T-helper 2 cell treated with Interferon-gamma antibody and Interleukin-4, amounts not matched to agents 100 ng/mL and 5 ng/mL, for 36 hours (primary cell): ENCODE data around the gene FMNL1. TPM values are rescaled to one million over a fixed set of nuclear protein-coding genes. Genes with fewer than 3 reads are reported as not detected.
"Not testable (repeated sequence)": the region's sequence is repeated elsewhere in the genome, so short reads cannot be mapped to it uniquely, and the experiment has no call there.

Source experiments
- intact Hi-C: fragments of 100-400 bp; cut with micrococcal nuclease; formaldehyde crosslinking; loops from one replicate; pipeline ENCODE4 v1.15.1; 2023
- total RNA-seq: library from RNA; stranded (reverse); gene quantifications from 2 replicates; pipeline ENCODE4 v1.2.3, GENCODE V29; 2022

FMNL1 gene, protein sequence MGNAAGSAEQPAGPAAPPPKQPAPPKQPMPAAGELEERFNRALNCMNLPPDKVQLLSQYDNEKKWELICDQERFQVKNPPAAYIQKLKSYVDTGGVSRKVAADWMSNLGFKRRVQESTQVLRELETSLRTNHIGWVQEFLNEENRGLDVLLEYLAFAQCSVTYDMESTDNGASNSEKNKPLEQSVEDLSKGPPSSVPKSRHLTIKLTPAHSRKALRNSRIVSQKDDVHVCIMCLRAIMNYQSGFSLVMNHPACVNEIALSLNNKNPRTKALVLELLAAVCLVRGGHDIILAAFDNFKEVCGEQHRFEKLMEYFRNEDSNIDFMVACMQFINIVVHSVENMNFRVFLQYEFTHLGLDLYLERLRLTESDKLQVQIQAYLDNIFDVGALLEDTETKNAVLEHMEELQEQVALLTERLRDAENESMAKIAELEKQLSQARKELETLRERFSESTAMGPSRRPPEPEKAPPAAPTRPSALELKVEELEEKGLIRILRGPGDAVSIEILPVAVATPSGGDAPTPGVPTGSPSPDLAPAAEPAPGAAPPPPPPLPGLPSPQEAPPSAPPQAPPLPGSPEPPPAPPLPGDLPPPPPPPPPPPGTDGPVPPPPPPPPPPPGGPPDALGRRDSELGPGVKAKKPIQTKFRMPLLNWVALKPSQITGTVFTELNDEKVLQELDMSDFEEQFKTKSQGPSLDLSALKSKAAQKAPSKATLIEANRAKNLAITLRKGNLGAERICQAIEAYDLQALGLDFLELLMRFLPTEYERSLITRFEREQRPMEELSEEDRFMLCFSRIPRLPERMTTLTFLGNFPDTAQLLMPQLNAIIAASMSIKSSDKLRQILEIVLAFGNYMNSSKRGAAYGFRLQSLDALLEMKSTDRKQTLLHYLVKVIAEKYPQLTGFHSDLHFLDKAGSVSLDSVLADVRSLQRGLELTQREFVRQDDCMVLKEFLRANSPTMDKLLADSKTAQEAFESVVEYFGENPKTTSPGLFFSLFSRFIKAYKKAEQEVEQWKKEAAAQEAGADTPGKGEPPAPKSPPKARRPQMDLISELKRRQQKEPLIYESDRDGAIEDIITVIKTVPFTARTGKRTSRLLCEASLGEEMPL
- total RNA-seq, result 387 and 407 TPM in 2 replicates

GRCh38 chr17:45221081-45222013, at the start of gene FMNL1:
FMNL1 (plus strand) TSS chr17:45221885; CDS start chr17:45222125, 240 bp downstream.
- intact Hi-C loops, result loop anchor here (1.0 to 2.0 kb wide), 2 partner anchors 8 to 95 kb away; partner anchors contain the start of gene MAP3K14

DNA sequence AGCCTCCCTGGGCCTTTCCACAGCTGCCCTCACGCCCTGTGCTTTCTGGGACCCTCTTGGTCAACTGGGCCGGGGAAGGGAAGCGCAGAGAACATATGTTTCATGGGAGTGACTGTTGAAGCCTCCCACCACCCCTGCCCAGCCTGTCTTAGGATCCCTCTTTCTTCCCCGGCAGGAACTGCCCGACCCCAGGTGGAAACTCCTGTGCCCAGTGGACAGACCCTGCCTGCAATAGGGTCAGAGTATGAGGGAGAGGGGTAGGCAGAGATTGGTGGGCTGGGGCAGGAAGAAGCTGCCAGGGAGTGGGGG, 49.5 kb upstream of the FMNL1 start:
- intact Hi-C loops, result loop anchor here (2.0 kb wide), 1 partner anchor 23 kb away; the partner anchor contains the start of gene HEXIM1

DNA sequence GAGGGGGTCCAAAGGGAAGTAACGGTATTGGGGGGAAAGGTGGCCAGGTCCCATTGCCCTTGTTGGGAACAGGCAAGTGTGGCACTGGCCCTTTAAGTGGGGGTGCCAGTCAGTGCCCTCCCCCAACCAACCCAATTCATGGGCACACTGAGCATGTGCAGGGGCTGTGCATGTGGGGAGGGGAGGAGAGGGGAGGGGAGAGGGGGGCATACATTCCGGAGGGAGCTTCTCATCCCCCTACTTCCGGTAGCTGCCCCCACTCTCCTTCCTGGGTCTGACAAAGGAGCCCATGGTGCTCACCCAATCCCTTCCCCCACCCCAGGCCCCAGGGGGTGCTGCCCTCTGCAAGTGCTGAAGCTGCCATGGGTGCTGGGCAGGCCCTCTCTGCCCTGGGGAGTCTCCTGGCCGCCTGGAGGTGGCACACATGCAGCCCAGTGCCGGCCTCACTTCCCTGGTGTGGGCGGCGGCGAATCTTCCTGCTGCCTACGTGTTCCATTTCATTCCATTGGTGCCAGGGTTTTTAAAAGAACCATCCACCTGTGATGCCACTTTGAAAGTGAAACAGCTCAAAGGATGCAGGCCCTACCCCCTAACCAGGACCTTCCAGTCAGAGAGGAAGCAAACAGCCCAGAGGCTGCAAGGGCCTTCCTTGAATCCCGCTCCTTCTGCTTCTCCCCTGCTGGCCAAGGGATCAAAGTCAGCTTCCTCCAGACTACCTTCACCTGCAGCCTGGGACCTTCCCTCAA, 49.0 kb upstream of the FMNL1 start:
- intact Hi-C loops, result loop anchor here (2.0 kb wide), 1 partner anchor 24 kb away; the partner anchor contains the start of gene HEXIM1

GRCh38 chr17:45175759-45176115, 45.9 kb upstream of the FMNL1 start:
- intact Hi-C loops, result no loop called here

GRCh38 chr17:45177563-45177962, 44.1 kb upstream of the FMNL1 start:
- intact Hi-C loops, result no loop called here

GRCh38 chr17:45184144-45184543, 37.5 kb upstream of the FMNL1 start:
- intact Hi-C loops, result no loop called here

GRCh38 chr17:45186801-45187354, 34.8 kb upstream of the FMNL1 start:
- intact Hi-C loops, result no loop called here

DNA sequence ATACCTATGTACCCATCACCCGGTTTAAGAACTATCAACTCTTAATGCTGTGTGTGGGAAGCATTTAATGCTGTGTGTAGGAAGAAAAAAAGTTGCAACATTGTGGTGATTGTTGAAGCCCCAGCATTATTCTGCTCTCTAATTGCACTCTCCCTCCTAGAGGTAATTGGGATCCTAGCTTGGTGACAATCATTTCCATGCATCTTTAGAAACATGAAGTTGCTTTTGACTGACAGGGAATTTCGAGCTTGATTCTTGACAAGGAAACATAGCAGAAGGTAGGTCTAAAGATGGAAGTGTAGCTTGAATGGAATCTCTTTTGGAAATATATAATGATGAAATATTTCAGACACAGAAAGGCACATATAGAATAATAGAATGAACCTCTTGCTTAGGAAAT, 32.7 kb upstream of the FMNL1 start:
- intact Hi-C loops, result no loop called here

DNA sequence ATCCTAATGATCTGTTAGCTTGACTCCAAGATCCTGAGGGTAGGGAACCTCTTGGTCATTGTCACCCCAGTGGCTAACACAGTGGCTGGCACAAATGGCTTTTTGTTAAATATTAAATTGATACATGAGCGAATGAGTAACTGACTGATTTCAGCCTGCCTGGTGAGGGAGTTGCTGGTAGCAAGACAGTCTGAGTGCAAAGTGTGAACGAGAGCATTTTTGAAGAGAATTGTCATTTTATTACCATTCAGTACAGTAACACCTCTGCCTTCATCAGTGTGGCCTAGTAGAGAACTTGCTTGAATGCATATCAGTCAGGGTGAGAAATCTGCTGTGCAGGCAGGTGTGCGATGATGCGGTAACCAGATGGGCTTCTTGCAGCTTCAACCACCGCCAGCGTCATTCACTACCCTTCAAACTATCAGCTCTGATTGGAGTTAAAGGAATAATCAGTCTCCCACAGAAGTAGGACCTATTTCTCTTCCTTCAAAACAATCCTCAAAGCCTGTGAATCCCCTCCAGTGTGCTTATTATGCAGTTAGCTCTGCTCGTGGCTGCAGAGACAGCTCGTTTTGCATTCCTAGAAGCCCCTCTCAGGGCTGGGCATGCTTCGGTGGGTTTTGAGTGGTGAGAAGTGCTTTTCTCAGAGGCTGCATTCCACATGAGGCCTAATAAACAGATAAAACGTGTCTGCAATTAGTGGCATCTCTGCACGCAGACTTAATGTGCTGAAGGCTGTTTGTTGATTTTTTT, 31.0 kb upstream of the FMNL1 start:
- intact Hi-C loops, result no loop called here

DNA sequence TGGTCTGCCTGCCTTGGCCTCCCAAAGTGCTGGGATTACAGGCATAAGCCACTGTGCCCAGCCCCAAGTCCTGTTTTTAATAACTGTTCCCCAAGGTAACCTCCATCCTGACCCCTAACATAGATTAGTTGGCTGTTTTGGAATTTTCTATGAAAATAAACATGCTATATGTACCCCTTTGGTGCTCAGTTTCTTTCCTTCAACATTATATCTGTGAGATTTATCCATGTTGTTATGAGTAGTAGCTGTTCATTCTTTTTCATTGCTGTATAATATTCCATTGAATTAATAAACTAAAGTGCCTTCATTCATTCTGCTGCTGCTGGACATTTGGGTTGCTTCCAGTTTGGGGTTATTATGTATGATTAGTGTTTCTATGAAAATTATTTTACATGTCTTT, 26.3 kb upstream of the FMNL1 start:
- intact Hi-C loops, result loop anchor here (5.0 kb wide), 1 partner anchor 43 kb away; no protein-coding TSS in a partner anchor

- intact Hi-C loops, result loop anchor here (1.0 to 5.0 kb wide), 2 partner anchors 45 to 62 kb away; partner anchors contain the start of gene ACBD4
Measured at GRCh38 chr17:45197108-45197507, 24.6 kb upstream of the FMNL1 start.

DNA sequence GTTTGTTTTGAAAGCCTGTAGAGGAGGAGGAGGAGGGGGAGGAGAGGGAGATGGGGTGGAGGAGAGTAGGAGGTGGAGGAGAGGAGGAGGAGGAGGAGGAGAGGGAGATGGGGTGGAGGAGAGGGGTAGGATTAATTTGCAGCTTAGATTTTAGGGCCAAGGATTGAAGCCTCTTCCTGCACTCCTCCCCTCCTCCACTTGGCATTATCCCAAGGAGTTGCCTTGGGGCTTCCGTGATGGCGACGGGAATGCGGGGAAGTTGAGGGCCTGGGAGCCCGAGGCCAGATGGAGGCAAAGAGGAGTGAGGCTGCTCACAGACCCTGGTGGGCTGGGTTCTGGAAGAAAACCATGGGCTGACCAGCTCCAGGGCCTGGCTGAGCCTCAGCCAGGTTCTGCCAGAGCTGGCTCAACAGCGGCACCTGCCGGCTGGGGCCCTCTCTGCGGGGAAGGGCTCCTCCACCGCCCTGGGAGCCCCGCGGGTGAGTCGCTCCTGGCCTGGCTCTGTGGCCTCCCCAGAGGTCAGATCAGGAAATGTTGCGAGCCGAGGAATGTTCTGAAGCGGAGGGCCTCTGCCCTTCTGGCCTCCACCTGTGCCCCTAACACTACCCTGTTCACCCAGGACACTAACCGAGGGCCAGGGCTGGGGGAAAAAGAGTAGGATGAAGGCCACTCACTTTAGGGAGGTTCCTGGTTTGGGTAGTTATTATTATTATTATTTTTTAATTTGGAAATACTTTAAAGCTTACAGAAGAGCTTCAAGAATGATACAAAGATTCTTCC, 23.9 kb upstream of the FMNL1 start:
- intact Hi-C loops, result loop anchor here (1.0 to 5.0 kb wide), 2 partner anchors 45 to 62 kb away; partner anchors contain the start of gene ACBD4

GRCh38 chr17:45200701-45201100, 21.0 kb upstream of the FMNL1 start:
- intact Hi-C loops, result no loop called here

- intact Hi-C loops, result no loop called here
Measured at GRCh38 chr17:45201457-45201856, 20.2 kb upstream of the FMNL1 start.

DNA sequence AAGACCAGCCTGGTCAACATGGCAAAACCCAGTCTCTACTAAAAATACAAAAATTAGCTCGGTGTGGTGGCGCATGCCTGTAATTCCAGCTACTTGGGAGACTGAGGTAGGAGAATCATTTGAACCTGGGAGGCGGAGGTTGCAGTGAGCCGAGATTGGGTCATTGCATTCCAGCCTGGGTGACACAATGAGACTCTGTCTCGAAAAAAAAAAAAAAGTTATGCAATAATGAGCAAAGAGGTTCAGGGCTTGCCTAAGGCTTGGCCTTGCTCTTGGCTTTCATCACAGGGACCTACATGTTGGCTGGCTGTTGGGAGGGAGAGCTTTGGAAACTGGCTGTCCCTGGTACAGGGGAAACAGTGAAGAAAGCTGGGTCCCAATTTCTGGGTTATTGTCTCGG, 19.8 kb upstream of the FMNL1 start:
- intact Hi-C loops, result not testable (repeated sequence)

- intact Hi-C loops, result loop anchor here (1.0 to 2.0 kb wide), 3 partner anchors 16 to 166 kb away; no protein-coding TSS in a partner anchor
Measured at GRCh38 chr17:45218895-45219661, 2.6 kb upstream of the FMNL1 start.

DNA sequence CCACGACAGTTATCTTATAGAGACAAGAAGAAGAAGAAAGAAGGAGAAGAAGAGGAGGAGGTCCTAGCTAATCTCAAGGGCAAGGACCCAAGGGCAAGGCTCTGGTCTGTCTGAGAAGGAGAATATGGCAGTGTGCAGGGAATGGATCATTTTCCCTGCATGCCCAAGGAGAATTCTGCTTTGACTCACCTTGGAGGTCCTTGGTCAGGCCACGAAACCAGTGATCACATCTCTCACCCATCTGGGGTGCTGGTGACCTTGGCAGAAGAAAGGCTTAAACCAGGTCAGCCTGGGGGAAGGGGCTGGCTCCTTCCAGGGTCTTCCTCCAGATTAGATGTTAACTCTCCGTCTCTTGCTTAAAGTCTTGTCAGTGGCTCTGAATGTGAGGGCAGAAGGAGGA, 1.6 kb upstream of the FMNL1 start:
- intact Hi-C loops, result no loop called here
